D341Med (cell line): ENCODE data around the gene SLC2A9.

Source experiments
- DNase-seq: peaks from one replicate; pipeline ENCODE4 v3.0.0; 2012; ENCODE audit warnings: low spot score

SLC2A9 gene

DNA sequence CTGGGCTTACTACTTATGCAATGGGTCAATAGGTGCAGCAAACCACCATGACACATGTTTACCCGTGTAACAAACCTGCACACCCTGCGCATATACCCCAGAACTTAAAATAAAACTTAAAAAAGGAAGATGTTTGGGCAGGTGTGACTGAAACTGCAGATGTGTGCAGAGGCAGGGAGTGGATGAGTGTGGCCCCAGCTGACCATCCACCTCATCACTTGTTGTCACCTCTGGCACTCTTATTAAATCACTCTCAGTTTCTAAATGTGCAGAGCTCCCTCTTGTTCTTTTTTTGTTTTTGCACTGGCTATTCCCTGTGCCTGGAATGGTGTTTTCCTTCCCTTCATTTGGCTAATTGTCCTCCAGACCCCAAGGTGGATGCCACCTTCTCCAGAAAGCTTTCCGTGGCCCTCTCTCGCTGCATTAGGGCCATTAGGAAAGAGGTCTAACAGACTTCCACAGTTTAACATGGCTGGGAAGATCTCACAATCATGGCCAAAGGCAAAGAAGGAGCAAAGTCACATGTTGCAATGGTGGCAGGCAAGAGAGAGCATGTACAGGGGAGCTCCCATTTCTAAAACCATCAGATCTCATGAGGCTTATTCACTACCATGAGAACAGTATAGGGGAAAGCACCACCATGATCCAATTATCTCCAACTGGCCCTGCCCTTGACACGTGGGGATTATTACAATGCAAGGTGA is 58.5 kb downstream of the SLC2A9 start:
- no peak for DNase-seq

DNA sequence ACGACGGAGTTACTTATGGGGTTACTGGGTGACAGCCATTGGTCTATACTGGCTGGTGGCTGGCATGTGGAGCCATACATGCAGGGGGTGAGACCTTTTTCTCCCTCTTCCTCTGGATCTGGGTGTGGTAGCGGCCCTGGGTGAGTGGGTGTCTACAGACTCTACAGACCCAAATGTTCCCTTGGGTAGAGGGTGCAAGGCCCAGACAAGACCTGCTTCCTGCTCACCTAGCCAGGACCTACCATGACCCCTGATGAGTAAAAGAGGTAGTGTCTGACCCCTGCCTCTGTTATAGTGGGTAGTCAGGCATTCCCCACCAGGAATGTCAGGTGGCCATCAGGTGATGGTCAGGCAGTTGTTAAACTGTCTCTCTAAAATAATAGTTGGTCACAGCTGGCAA is 66.8 kb downstream of the SLC2A9 start:
- no peak for DNase-seq

DNA sequence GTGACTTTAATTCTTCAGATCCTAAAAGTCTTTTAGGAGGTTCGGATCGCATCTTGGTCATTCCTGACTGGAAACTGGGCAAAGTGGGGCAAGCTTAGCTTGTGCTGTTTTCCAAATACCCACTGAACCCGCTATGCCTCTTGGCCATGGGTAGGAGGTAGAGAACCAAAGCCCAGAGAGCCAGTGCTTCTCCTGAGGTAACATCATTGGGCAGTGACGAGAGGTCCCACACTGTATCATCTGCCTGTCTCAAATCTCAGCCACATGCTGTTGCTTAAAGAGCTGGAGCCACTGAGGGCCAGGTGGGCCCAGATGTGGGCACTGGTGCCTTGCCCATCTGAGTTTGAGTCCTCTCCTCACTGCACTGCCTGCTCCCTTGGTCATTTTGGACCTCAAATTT is 68.2 kb downstream of the SLC2A9 start:
- DNase-seq: no peak

DNA sequence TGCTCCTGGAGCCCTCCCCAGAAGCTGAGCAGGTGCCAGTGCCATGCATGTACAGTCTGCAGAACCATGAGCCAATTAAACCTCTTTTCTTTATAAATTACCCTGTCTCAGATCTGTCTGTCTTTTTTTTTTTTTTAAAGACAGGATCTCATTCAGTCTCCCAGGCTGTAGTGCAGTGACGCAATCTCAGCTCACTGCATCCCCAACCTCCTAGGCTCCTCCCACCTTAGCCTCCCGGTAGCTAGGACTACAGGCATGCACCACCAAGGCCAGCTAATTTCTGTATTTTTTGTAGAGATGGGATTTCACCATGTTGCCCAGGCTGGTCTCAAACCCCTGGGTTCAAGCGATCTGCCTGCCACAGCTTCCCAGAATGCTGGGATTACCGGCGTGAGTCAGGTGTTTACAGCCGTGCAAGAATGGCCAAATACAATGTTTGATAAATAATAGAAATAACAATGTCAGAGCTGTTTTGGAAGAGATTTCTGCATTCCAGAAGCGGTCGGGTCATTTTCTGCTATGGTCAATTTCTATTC is 68.8 kb downstream of the SLC2A9 start:
- no peak for DNase-seq

DNA sequence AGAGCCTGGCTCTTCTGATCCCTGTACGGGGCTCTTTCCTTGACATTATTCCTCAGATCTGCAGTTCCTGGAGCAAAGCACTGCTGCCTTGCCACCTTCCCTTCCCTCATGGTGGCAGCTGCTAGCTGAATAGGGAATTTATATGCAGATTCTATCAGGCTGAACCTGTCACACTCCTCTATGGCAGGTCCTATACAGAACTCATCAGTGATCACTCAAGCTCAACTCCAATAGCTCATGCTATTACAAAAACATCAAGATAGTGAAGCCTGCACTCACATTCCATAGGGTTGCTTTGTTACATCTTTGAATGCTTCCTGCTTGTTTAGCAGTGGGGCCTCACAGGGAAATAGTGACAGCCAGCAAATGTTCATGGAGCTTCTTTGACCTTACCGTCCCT is 71.7 kb downstream of the SLC2A9 start:
- no peak for DNase-seq

DNA sequence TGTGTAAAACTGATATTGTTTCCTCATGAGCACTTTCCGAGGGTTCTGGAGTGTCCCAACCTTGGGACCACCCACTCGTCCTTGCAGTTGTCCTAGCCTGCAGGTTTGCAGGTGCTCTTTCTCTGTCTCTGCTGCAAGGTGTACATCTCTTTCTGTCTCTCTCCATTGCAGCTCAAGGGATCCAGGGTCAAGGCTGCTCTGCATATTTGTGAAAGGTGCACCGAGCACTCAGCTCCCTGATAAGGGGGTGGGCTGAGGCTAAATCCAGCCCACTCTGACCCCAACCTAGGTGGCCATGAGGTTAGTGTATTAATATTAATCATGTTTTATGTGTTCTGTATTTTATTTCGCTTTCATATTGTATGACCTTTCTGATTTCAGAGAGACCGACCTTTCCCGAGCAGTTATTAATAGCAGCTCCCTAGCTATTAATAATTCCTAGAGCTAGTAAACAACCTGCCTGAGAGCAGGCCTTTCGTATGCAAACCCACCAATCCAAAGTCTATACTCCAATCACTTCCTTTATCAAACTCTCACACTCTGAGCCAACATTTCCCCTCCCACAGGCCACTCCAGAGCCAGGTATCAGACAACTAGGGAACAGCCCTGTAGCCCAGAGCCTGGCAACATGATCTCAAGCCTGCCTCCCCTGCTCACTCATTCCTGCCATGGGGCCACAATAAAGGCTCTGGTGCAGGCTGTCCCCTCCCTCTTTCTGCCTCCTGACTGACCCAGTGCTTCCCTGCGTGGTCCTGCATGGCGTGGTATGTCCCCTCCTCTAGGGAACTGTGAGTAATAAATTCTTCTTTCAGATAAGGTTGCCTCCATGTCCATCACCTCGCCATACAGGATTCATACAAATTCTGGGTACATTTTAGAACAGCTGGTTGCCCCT is 73.9 kb downstream of the SLC2A9 start:
- no peak for DNase-seq

DNA sequence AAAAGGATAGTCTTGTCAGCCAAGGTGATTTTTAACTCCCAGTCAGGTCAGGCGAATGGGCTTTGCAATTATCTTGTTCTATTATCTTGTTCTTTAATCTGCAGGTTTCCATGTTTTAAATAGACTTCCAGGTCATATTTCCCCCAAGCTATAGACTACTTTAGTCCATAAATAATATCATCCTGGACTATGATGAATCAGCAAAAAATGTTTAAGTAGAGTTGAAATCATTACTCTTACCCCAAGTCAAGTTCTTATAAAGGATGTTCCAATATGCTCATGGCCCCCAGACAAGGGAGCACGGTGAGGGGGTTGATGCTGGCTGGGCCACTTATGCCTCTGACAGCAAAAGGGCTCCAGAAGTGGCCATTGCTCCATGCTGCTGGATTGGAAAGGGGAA is 75.1 kb downstream of the SLC2A9 start:
- DNase-seq: no peak

DNA sequence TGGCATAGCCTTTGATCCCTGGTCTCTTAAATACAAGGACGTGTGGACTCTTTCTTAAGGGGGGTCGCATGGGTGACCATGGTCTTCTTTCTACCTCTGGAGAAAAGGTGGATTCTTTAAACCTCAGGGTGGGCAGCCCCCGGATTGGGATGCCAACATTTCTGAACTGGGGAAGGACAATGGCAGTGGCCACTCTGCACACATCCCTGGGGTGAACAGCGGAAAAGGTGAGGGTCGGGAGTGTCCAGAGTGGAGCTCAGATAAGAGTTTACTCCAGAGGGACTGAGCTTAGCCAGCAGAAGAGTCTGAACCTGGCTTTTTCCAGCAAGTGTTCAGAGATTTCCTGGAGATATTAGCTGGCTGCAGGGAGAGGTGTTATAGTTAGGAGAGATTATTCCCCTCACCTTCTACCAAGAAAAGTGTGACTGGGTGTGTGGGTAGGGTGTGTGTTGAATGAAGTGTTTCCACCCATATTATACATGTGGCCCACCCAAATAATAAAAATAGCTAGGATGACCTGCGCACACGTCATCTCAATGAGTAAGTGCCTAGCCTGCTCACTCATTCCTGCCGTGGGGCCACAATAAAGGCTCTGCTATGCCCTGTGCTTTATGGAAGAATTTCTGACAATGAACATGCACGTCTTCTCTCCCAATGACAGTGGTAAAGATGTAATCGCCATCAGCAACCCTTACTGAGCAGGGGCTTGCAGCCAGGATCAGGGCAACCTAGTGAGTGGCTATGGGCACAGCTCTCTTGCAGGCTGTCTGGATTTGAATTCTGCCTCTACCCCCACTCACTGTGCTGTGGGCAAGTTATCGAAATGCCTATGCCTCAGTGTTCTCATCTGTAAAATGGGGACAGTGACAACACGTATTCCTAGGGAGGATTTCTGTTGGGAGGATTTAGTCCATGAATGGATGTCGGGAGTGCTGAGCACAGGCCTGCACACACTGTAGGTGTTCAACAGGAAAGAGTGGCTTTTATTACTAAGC is 76.6 kb downstream of the SLC2A9 start:
- no peak for DNase-seq

DNA sequence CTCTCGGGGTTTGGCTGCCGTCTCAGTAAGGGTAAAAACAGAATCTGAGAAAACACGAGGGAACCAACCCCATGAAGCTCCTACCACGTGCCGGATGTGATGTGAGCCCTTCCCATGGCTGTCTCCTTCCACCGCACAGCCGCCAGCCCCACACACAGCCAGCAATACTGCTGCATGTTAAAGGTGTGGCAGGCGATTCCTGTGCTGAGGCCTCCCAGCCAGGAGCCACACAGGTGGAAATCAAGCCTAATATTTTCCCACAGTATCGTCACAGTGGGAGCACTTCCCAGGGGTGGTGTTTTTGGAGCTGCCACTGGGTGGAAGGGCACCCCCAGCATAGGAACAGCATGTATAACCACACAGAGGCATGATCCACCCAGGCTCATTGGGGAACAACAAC is 77.5 kb downstream of the SLC2A9 start:
- DNase-seq: no peak

DNA sequence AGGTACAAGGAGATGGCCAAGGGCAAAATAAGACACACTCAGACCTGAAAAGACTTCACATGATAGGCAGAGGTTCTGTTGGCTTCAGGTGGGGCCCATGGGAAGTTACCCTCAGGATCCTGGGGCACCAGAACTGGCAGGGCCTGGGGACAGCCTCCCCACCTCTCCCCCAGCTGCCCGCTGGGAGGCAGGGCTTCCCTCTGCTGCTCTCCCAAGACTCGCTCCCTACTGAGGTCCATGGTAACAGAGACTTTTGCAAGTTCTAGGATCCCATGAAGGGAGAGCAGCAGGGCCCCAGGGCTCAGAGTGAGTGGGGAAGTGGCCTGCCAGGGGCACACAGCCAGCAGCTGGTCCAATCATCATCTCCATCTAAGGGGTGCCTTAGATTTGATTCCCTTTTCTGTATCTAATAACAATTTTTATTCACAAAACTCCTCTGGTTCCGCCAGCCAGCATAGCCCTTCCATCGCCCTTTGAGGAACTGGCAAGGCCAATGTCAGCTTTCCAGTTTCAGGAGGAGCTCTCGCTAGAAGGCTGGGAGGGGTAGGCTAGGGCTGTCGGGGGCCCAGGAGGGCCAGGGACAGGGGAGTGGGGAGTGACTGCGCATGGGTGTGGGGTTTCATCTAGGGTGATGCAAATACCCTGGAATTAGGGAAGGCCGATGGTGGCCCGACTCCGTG is 78.2 kb downstream of the SLC2A9 start:
- no peak for DNase-seq

DNA sequence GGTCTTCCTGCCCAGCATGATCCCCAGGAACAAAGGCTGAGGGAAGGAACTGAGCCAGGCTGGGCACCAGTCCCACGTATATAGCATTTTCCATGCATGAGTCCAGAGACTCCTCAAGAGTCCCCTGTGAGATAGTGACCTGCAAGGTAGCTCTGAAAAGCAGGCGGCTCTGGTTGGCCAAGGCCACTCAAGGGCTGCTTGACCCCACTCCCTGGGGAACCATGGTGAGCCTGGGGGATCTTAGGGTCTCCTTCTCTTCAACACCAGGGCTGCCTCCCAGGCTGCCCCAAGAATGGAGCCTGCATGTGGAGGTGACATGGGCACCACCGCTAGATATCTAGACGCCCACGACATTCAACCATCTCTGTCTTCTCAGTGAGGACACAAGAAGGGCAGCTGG is 79.2 kb downstream of the SLC2A9 start:
- DNase-seq: no peak

DNA sequence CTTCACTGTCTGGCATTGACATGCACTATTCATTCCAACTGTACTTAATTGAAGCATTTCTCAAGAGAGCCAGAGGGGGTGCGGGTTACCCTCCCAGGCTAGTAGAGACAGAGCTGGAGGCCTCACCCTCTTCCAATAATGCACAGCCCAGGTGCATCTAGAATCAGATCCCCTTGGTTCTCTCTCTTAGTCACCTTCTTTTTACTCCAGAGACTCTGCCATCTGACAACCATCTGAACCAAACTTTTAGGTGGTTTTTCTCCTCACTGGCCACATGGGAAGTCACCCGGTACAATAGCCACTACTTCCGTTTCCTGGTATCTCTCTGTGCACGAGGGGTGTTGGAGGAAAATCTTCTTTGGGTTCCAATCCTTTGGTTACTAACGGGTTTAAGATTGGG is 81.3 kb downstream of the SLC2A9 start:
- DNase-seq: no peak

DNA sequence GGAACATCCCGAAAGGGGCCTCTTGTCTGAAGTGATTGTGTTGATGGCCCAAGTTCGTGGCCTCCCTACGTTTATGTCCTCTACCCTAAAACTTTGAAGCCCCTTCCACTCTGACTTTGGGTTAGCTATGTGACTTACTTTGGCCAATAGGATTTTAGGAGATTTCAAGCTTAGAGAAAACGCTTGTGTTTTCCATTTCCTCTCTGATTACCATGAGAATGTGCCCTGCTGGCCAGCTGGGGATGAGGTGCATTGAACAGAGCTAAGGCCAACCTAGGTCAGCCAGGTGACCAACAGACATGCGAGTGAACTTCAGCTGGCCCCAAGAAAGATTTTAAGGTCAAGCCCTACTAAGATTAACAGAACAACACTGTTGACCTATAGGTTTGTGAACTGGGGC is 82.4 kb downstream of the SLC2A9 start:
- no peak for DNase-seq

DNA sequence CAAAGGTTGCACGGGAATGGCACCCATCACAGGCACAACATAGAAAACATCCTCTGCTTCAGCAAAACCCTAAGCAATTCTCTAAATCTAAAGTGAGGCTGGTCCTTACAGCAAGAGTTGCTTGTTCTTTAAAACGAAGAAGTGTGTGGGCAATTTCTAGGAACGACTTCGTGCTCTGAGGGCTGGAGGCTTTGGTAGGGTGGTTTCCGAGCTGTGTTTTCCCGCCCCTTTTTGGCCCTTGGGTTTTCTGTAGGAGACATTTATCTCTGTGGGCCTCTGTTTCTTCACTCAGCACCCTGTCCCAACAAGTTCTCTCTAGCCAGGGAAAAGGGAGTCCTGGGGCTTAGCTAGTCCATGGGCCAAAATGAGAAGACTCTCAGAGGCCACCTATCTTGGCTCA is 84.2 kb downstream of the SLC2A9 start:
- DNase-seq: no peak

DNA sequence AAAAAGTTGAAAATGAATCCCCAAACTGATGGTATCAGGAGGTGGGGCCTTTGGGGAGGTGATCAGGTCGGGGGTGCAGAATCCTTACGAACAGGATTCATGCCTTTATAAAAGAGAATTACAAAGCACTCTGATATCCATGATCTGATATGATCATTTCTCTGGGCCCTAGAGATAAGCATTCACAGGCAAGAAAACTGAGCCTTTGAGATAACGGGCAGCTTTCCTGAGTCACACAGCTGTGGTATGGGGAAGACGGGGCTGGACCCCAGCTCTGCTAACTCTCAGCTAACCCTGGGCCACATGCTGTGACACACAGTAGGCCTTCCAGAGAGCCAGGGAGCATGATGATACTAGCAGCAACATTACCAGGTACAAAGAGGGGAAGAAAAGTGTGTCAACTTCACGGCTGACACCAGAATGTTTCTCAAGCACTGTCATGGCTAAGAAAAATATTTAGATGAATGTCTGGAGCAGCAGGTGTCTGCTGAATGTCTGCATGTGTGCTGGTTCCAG is 85.1 kb downstream of the SLC2A9 start:
- no peak for DNase-seq

DNA sequence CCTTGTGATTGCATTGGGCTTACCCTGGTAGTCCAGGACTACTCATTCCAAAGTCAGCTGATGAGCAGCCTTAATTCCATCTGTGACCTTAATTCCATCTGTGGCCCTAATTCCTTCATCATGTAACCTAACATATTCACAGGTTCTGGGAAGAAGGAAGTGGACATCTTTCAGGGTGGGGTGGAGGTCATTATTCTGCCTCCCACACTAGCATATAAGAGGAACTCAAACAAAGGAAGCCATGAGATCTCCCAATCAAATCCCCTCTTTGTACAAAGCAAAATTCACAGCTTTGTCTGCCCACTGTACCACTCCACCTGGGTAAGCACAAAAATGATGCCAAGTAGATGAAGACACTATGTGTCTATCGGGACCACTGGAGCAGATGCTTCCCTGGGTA is 87.3 kb downstream of the SLC2A9 start:
- no peak for DNase-seq

DNA sequence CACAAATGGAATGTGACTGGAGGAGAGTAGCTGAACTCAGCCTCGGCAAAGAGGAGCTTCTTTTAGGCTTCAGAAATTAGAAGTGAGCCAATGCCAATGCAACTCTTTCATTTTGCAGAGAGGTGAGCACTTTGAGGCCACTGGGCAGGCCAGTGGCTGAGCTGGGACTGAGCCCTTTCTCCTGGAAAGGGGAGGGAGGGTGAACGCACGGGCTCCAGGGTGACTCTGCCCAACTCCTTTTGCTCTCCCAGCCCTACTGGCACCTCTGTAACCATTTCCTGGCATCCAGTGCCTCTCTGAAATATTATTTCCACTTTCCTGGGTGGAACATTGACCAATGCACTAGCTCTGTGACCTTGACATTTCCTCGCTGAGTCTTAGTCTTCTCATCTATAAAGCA is 88.1 kb downstream of the SLC2A9 start:
- no peak for DNase-seq

DNA sequence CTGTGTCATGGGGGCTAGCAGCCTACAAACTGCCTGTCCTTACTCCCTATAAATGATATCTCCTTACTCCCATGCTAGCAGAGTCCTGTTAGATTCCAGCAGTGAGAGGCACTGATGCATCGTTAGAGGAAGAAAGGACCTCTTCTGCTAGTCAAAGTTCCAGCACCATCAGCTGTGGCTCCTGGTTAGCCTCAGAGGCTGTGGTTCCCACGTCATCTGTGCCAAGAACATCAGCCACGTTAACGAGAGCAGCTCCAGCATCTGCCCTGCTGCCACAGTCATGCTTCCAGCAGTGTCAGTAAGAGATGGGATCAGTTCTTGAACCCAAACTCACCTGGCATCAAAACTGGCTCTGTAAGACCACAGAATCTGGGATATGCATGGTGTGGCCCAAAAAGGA is 88.5 kb downstream of the SLC2A9 start:
- DNase-seq: no peak

DNA sequence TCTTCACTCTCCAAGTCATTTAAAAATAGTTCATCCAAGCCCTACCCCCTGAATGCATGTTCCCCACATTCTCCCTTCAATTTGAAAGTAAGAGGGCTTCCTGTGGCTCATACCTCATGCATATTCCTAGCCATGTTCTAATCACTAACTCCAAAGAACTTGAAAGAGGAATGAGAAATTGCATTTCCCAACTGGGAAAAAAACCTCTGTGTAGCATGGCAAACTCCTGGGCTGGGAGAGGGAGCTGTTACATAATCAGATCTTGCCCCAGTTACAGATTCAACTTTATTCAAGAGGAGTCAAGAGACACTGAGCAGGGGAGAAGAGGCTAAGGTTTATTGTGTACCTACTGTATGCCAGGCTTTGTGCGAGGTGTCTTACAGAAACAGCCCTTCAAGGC is 90.2 kb downstream of the SLC2A9 start:
- no peak for DNase-seq

DNA sequence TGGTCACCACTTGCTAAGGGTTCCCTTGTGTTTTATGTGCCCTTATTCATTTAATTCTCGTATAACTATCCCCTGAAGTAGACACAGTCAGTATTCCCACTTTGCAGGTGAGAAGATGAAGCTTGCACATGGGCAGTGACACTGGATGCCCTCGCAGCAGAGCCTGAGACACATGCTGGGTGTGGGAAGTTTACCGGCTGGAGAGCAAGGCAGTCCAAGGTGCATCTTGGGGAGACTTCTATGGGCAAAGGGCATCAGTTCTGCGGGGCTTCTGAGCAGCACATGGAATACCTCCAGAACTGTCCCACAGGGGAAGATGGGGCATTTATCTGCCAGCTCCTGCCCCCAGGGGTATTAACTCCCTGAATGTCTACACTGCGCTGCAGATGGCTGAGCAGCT is 92.2 kb downstream of the SLC2A9 start:
- no peak for DNase-seq

DNA sequence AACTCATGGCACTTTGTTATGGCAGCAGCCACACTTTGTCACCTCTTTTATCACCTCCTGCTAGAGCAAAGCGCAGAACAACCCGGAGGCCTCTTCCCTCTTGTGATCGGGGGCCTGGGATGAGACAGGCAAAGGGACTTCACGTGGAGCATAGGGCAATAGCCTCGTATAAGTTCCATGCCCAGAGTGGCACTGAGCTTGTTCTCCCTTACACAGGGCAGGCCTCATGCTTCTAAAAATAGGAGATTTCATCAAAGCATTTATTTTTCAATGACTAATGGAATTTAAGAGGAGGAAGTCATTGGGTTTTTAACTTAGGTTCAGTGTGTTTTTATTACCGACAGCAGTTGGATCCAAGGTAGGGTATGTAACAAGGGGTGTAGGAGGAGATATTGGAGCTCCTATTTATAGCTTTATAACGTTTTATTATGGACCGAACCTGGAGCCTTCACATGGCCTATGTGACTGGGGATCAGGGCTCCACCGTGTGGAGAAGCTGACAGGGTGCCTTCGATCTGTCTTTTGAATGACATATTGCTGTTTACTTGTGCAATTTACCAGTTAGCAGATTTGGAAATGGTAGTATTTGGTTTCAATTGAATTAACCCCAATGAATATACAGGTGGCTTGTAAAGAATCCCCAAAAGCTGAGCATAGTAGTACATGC is 93.8 kb downstream of the SLC2A9 start:
- DNase-seq: no peak
